Karpas-422 (cell line): Measurements from ENCODE around the gene SCGB1D4. TPM values are rescaled to one million over a fixed set of nuclear protein-coding genes. Genes with fewer than 3 reads are reported as not detected.

ENCODE experiments used
- DNase-seq: peaks from one replicate; pipeline ENCODE4 v3.0.0-alpha.2; 2015
- H2AFZ ChIP-seq: fragments of 200-600 bp; sonication (generic); 2 replicates; pipeline ENCODE4 v1.6.1; 2014; ENCODE audit warnings: antibody characterized with exemption, low read length, mixed read lengths
- H3K27ac ChIP-seq: fragments of 200-600 bp; sonication (generic); 2 replicates; pipeline ENCODE4 v1.5.1; 2014; ENCODE audit warnings: mild to moderate bottlenecking, low read length, moderate library complexity
- H3K27me3 ChIP-seq: fragments of 200-600 bp; sonication (generic); 2 replicates; pipeline ENCODE4 v1.6.1; 2014; ENCODE audit warnings: low read length, mixed read lengths
- H3K36me3 ChIP-seq: fragments of 200-600 bp; sonication (generic); 2 replicates; pipeline ENCODE4 v1.6.1; 2014; ENCODE audit warnings: low read length, mixed read lengths; ENCODE audit not compliant: insufficient read depth
- H3K4me1 ChIP-seq: fragments of 200-600 bp; sonication (generic); 2 replicates; pipeline ENCODE4 v1.6.1; 2014; ENCODE audit warnings: mild to moderate bottlenecking, low read length, mixed read lengths
- H3K4me2 ChIP-seq: fragments of 200-600 bp; sonication (generic); 2 replicates; pipeline ENCODE4 v1.6.1; 2014; ENCODE audit warnings: low read length, low read depth, mild to moderate bottlenecking; ENCODE audit not compliant: poor library complexity, severe bottlenecking
- H3K4me3 ChIP-seq: fragments of 200-600 bp; sonication (generic); 2 replicates; pipeline ENCODE4 v1.5.1; 2014; ENCODE audit warnings: mild to moderate bottlenecking, antibody characterized with exemption, low read length, mixed read lengths
- H3K79me2 ChIP-seq: fragments of 200-600 bp; sonication (generic); 2 replicates; pipeline ENCODE4 v1.6.1; 2014; ENCODE audit warnings: mild to moderate bottlenecking, low read length, mixed read lengths
- H3K9ac ChIP-seq: fragments of 200-600 bp; sonication (generic); 2 replicates; pipeline ENCODE4 v1.6.0; 2014; ENCODE audit warnings: low read length
- H3K9me2 ChIP-seq: fragments of 200-600 bp; sonication (generic), shearing (Covaris generic); replicated peaks from 2 replicates; pipeline ENCODE4 v1.6.0; 2014; ENCODE audit warnings: mild to moderate bottlenecking, low read length, moderate library complexity; ENCODE audit not compliant: insufficient read depth
- H3K9me3 ChIP-seq: fragments of 300-700, 200-600 bp; sonication (generic); 2 replicates; pipeline ENCODE4 v1.6.1; 2014; ENCODE audit warnings: low read length, mixed read lengths
- H4K20me1 ChIP-seq: fragments of 200-600 bp; sonication (generic); 2 replicates; pipeline ENCODE4 v1.6.1; 2014; ENCODE audit warnings: mild to moderate bottlenecking, antibody characterized with exemption, low read length, low read depth; ENCODE audit not compliant: insufficient read depth
- total RNA-seq: library from RNA; depleted of rRNA; stranded (reverse); fragments of >200 nt; shearing (Covaris generic); gene quantifications from 2 replicates; pipeline ENCODE4 v1.2.3, GENCODE V29; 2014; ENCODE audit warnings: low replicate concordance; rRNA removed

SCGB1D4 gene
- total RNA-seq, 1 experiment from 2014 or later = not detected

DNA sequence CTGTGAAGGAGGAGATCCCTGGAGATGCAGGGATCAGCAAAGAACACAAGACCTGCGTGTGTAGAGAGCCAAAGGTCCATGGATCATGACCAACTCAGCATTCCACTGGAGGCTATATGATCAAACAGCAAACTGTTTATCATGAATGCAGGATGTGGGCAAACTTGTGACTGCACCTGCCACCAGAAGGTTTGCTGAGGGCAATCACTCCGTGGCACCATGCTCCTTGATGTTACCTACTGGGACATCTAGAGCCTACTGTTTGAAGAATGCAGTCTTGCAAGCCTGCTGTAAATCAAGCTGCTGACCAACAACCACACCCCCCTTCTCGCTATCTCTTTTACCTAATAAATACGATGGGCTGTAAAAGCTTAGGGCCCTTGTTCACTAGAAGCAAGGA lies 47.2 kb downstream of the SCGB1D4 start:
- no peaks in the 10 kb centered on the region for H3K27me3 ChIP-seq
- no peaks in the 10 kb centered on the region; the same call in 1 of the 2 replicates for H3K36me3 ChIP-seq
- peaks cover 16% of the 10 kb centered on the region; the same call in 1 of the 2 replicates for H3K9me3 ChIP-seq
- no peaks in the 10 kb centered on the region for H3K9me2 ChIP-seq
- H3K4me2 ChIP-seq = no peak overlapping the region
- no peak overlapping the region for H3K4me3 ChIP-seq
- H2AFZ ChIP-seq = no peak overlapping the region
- H3K79me2 ChIP-seq = no peaks in the 10 kb centered on the region
- no peak overlapping the region for H3K27ac ChIP-seq
- H3K4me1 ChIP-seq = no peaks in the 10 kb centered on the region
- no peaks in the 10 kb centered on the region for H4K20me1 ChIP-seq
- no peak overlapping the region for H3K9ac ChIP-seq
- DNase-seq = no peak

Other genes with a start within 250 kb of the SCGB1D4 start
- gene INCENP, start 175.1 kb downstream of the SCGB1D4 start, total RNA-seq = 36.8 and 48.8 TPM in 2 replicates
- not detected in 2 replicates for gene SCGB1D1, start 108.9 kb downstream of the SCGB1D4 start, total RNA-seq
- not detected in 2 replicates for gene SCGB2A1, start 90.4 kb downstream of the SCGB1D4 start, total RNA-seq
- gene SCGB1D2, start 56.8 kb downstream of the SCGB1D4 start, total RNA-seq = not detected in 2 replicates
- not detected in 2 replicates for gene SCGB2A2, start 28.9 kb downstream of the SCGB1D4 start, total RNA-seq
- not detected in 2 replicates for gene ASRGL1, start 38.4 kb upstream of the SCGB1D4 start, total RNA-seq
- not detected in 2 replicates for gene SCGB1A1, start 120.0 kb upstream of the SCGB1D4 start, total RNA-seq
- gene AHNAK, start 247.7 kb upstream of the SCGB1D4 start, total RNA-seq = under 0.01 and 0.34 TPM in 2 replicates